Lower leg skin (tissue), 3 donors: ENCODE measurements around the gene PPP1R3F.

Source experiments
- POLR2A ChIP-seq, 2 donors: fragments of 450-650 bp; IDR thresholded peaks; one replicate each; pipeline ENCODE4 v1.6.1; 2016 to 2017; ENCODE audit warnings: antibody characterized with exemption in 2 of 2, mild to moderate bottlenecking in 1 of 2, moderate library complexity in 1 of 2
- TF ChIP-seq, protein P1 (sequence below), 3 donors: fragments of 450-650 bp; IDR thresholded peaks; one replicate each; pipeline ENCODE4 v1.5.1; 2016; ENCODE audit warnings: antibody characterized with exemption in 3 of 3, mild to moderate bottlenecking in 3 of 3, moderate library complexity in 2 of 3

DNA sequence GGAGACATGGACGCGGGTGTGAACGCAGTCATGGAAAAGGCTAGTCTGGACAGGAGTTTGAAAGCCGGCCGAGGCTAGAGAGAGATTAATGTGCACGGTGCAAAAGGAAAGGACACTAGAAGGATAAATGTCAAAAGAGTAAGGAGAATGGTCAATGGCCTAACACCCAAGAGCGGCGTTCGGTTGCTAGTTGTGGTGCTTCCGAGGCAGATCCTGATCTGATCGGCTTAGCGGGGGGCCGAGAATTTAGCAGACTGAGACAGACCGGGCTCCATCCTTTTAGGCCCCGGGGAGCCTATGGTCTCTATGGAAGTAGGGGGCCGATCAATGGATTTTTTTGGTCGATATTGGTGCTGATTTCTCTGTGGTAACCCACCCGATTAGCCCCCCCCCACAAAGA lies 40.8 kb downstream of the PPP1R3F start:
- TF ChIP-seq, protein P1, sequence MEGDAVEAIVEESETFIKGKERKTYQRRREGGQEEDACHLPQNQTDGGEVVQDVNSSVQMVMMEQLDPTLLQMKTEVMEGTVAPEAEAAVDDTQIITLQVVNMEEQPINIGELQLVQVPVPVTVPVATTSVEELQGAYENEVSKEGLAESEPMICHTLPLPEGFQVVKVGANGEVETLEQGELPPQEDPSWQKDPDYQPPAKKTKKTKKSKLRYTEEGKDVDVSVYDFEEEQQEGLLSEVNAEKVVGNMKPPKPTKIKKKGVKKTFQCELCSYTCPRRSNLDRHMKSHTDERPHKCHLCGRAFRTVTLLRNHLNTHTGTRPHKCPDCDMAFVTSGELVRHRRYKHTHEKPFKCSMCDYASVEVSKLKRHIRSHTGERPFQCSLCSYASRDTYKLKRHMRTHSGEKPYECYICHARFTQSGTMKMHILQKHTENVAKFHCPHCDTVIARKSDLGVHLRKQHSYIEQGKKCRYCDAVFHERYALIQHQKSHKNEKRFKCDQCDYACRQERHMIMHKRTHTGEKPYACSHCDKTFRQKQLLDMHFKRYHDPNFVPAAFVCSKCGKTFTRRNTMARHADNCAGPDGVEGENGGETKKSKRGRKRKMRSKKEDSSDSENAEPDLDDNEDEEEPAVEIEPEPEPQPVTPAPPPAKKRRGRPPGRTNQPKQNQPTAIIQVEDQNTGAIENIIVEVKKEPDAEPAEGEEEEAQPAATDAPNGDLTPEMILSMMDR (IDR thresholded peaks at IDR 0.05) = no peak
- TF ChIP-seq POLR2A (IDR thresholded peaks at IDR 0.05) = no peak
